Mammary epithelial cell (primary cell): ENCODE results near the gene COL2A1.

Experiments
- CTCF ChIP-seq, 2 donors: IDR thresholded peaks in 1 of 2; conservative IDR thresholded peaks in 1 of 2; 2 replicates each; pipeline ENCODE4 v1.5.1; 2011 to 2012; ENCODE audit warnings: inconsistent platforms in 2 of 2, low read length in 2 of 2, mild to moderate bottlenecking in 2 of 2, control low read depth in 1 of 2, low read depth in 1 of 2; ENCODE audit not compliant: insufficient read depth in 1 of 2; ENCODE audit errors: extremely low read depth in 1 of 2
- EZH2 ChIP-seq: IDR thresholded peaks from 2 replicates; pipeline ENCODE4 v1.6.1; 2012; ENCODE audit warnings: low read length, inconsistent platforms, borderline replicate concordance

GRCh38 chr12:48030173-48030650, 25.9 kb upstream of the COL2A1 start:
- TF ChIP-seq CTCF (conservative IDR thresholded peaks at IDR 0.05 in 1 of 2, IDR thresholded peaks at IDR 0.05 in 1 of 2; ENCODE audit: extremely low read depth in 1 of 2, insufficient read depth in 1 of 2, low read depth in 1 of 2, low read length in 2 of 2) (no peak), EZH2 (no peak)
